Liver (tissue), 9 donors: ENCODE measurements around the gene ARHGEF10L. TPM values are rescaled to one million over a fixed set of nuclear protein-coding genes. Genes with fewer than 3 reads are reported as not detected.

Source experiments
- DNase-seq: peaks from one replicate; pipeline ENCODE4 v3.0.0-alpha.2; 2017; ENCODE audit warnings: low spot score
- H3K27ac ChIP-seq, 2 donors: one replicate each; pipeline ENCODE4 v1.7.0; 2013; ENCODE audit warnings: inconsistent platforms in 2 of 2, low read length in 2 of 2, control low read depth in 1 of 2, low read depth in 1 of 2, mild to moderate bottlenecking in 1 of 2
- H3K27me3 ChIP-seq, 4 donors: one replicate each; pipeline versions ENCODE4 v1.6.1 to v1.7.0; 2013; ENCODE audit warnings: low read length in 3 of 4, inconsistent platforms in 1 of 4, mild to moderate bottlenecking in 1 of 4, moderate library complexity in 1 of 4; ENCODE audit not compliant: control insufficient read depth in 4 of 4, insufficient read depth in 4 of 4
- H3K36me3 ChIP-seq, 4 donors: one replicate each; pipeline versions ENCODE4 v1.6.1 to v1.7.0; 2013; ENCODE audit warnings: low read length in 3 of 4, mild to moderate bottlenecking in 3 of 4, low read depth in 1 of 4, moderate library complexity in 1 of 4; ENCODE audit not compliant: control insufficient read depth in 4 of 4, insufficient read depth in 3 of 4
- H3K4me1 ChIP-seq, 4 donors: one replicate each; pipeline versions ENCODE4 v1.6.1 to v1.7.0; 2013; ENCODE audit warnings: low read length in 3 of 4, mild to moderate bottlenecking in 3 of 4, moderate library complexity in 1 of 4; ENCODE audit not compliant: control insufficient read depth in 4 of 4, insufficient read depth in 4 of 4
- H3K4me3 ChIP-seq, 3 donors: one replicate each; pipeline versions ENCODE4 v1.6.1 to v1.7.0; 2013; ENCODE audit warnings: low read length in 3 of 3, control low read depth in 1 of 3, low read depth in 1 of 3, mild to moderate bottlenecking in 1 of 3
- H3K9ac ChIP-seq, 2 donors: one replicate each; pipeline ENCODE4 v1.7.0; 2013; ENCODE audit warnings: low read length in 2 of 2, mild to moderate bottlenecking in 2 of 2, moderate library complexity in 2 of 2, control low read depth in 1 of 2, low read depth in 1 of 2
- H3K9me3 ChIP-seq, 4 donors: one replicate each; pipeline versions ENCODE4 v1.6.1 to v1.7.0; 2013; ENCODE audit warnings: low read length in 3 of 4; ENCODE audit not compliant: control insufficient read depth in 4 of 4
- CTCF ChIP-seq: fragments of 150-350 bp; IDR thresholded peaks from 2 replicates; pipeline ENCODE4 v1.5.1; 2017; ENCODE audit warnings: improper control_type of control experiment, low read depth, low read length; ENCODE audit not compliant: missing input control
- EGR1 ChIP-seq, 2 donors: IDR thresholded peaks; 2 replicates each; pipeline ENCODE4 v1.6.1; 2016 to 2018; ENCODE audit warnings: antibody characterized with exemption in 2 of 2, low read depth in 2 of 2
- FOXA1 ChIP-seq: IDR thresholded peaks from 2 replicates; pipeline ENCODE4 v1.6.1; 2016; ENCODE audit warnings: antibody characterized with exemption
- FOXA2 ChIP-seq: IDR thresholded peaks from 2 replicates; pipeline ENCODE4 v1.6.1; 2016; ENCODE audit warnings: antibody characterized with exemption
- GABPA ChIP-seq, 2 donors: IDR thresholded peaks in 1 of 2; conservative IDR thresholded peaks in 1 of 2; 2 replicates each; pipeline ENCODE4 v1.6.1; 2016; ENCODE audit warnings: antibody characterized with exemption in 2 of 2, mild to moderate bottlenecking in 1 of 2, moderate library complexity in 1 of 2
- HNF4A ChIP-seq, 2 donors: conservative IDR thresholded peaks; 2 replicates each; pipeline ENCODE4 v1.6.1; 2016; ENCODE audit warnings: antibody characterized with exemption in 2 of 2, mild to moderate bottlenecking in 2 of 2
- HNF4G ChIP-seq: IDR thresholded peaks from 2 replicates; pipeline ENCODE4 v1.6.1; 2016; ENCODE audit warnings: antibody characterized with exemption
- JUND ChIP-seq, 2 donors: IDR thresholded peaks; 2 replicates each; pipeline ENCODE4 v1.6.1; 2016; ENCODE audit warnings: antibody characterized with exemption in 2 of 2
- NR2F2 ChIP-seq: IDR thresholded peaks from 2 replicates; pipeline ENCODE4 v1.6.1; 2016; ENCODE audit warnings: antibody characterized with exemption
- RAD21 ChIP-seq, 2 donors: IDR thresholded peaks; 2 replicates each; pipeline ENCODE4 v1.6.1; 2016; ENCODE audit warnings: antibody characterized with exemption in 2 of 2, mild to moderate bottlenecking in 2 of 2
- REST ChIP-seq: IDR thresholded peaks from 2 replicates; pipeline ENCODE4 v1.6.1; 2016; ENCODE audit warnings: antibody characterized with exemption, mild to moderate bottlenecking
- RXRA ChIP-seq, 2 donors: IDR thresholded peaks; 2 replicates each; pipeline ENCODE4 v1.6.1; 2017 to 2018; ENCODE audit warnings: antibody characterized with exemption in 2 of 2, mild to moderate bottlenecking in 1 of 2
- SP1 ChIP-seq: IDR thresholded peaks from 2 replicates; pipeline ENCODE4 v1.6.1; 2018; ENCODE audit warnings: antibody characterized with exemption, mild to moderate bottlenecking
- TAF1 ChIP-seq: conservative IDR thresholded peaks from 2 replicates; pipeline ENCODE4 v1.6.1; 2016; ENCODE audit warnings: antibody characterized with exemption, mild to moderate bottlenecking
- YY1 ChIP-seq: IDR thresholded peaks from 2 replicates; pipeline ENCODE4 v1.6.1; 2016; ENCODE audit warnings: antibody characterized with exemption, mild to moderate bottlenecking
- ZBTB33 ChIP-seq: IDR thresholded peaks from 2 replicates; pipeline ENCODE4 v1.6.1; 2016; ENCODE audit warnings: antibody characterized with exemption
- WGBS: extraction: QIAGEN DNeasy Blood & Tissue Kit; methylation state at CpG from one replicate; pipeline ENCODE4 v1.1.7; 2013; 5-methylcytosine and 5-hydroxymethylcytosine counted together
- polyA plus RNA-seq, 2 donors: library from polyadenylated mRNA; stranded (reverse) in 1 of 2; unstranded in 1 of 2; fragments of 200-250 nt in 1 of 2; fragments of >200 nt in 1 of 2; fragmentation: Nextera tagmentation in 1 of 2; extraction: Ambion mirVana in 1 of 2; gene quantifications; one replicate each; pipeline versions ENCODE4 v1.2.1 to v1.2.3, GENCODE V29; 2013 to 2015
- total RNA-seq, 2 donors: library from RNA; depleted of rRNA; stranded (reverse); fragments of >200 nt; gene quantifications; one replicate each; pipeline ENCODE4 v1.2.3, GENCODE V29; 2014
- TF ChIP-seq, protein P1 (sequence below): IDR thresholded peaks from 2 replicates; pipeline ENCODE4 v1.6.1; 2016; ENCODE audit warnings: antibody characterized with exemption
- TF ChIP-seq, protein P2 (sequence below): IDR thresholded peaks from 2 replicates; pipeline ENCODE4 v1.6.1; 2016; ENCODE audit warnings: antibody characterized with exemption
- donor health status: healthy.
- donor health status: healthy.
- donor health status: healthy.
- donor health status: healthy.
- donor health status: healthy.

ARHGEF10L gene
- total and polyA plus RNA-seq, 4 donors = 26.3 to 169 (median 57.5) TPM

DNA sequence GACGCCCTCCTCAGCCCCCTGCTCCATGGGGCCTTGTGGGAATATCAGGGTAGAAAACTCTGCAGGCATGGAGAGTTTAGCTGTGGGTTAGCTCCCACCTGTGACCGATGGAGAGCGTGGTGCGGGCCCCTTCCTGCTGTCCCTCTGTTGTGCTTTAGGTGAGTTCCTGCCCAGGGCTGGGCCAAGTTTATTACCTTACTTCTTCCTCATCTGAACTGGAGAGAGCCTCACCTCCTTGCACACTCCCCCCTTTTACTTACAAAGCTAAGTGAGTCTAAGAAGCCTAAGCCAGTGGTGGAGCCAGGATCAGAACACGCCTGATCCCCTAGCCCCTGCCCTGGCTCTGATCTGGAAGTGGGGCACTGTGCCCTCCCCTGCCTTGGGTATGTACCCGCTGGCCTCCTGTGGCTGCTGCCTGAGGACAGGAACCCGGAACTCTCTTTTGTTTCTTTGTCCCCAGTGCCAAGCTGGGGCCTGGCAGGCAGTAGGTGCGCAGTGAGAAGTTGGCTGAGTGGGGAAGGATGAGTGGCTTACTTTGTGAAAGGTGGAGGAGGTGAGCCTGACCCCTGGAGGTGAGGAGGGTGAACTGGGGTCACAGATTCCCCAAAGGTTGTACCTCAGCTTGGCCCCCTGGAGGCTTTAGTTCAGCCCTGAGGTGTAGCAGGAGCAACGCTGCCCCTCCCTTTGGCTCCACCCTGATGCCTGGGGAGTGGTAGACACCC, 32.9 kb downstream of the ARHGEF10L start:
- DNase-seq = no peak
- Histone ChIP-seq H3K9me3 (no peaks in the 10 kb centered on the region), H3K36me3 (no peaks in the 10 kb centered on the region), H3K4me1 (peaks cover 7 to 33% (median 22%) of the 10 kb centered on the region in 4 donors), H3K27me3 (no peaks in the 10 kb centered on the region), H3K4me3 (no peak overlapping the region), H3K27ac (peak overlapping the region in 1 of 2 donors; percentile 24), H3K9ac (no peak overlapping the region)
- WGBS = 85% methylated on average over 9 of the region's 9 CpGs
- TF ChIP-seq JUND (IDR thresholded peaks at IDR 0.05) (no peak), RXRA (IDR thresholded peaks at IDR 0.05) (peak in 1 of 2 donors; percentile 12), RAD21 (IDR thresholded peaks at IDR 0.05) (peak in 1 of 2 donors; percentile 31), FOXA1 (no peak), NR2F2 (no peak)
- TF ChIP-seq, protein P1, sequence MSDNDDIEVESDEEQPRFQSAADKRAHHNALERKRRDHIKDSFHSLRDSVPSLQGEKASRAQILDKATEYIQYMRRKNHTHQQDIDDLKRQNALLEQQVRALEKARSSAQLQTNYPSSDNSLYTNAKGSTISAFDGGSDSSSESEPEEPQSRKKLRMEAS = no peak

- no peak for DNase-seq
- Histone ChIP-seq H3K9ac (no peak overlapping the region), H3K9me3 (no peaks in the 10 kb centered on the region), H3K27me3 (no peaks in the 10 kb centered on the region), H3K4me1 (peaks cover 12 to 41% (median 29%) of the 10 kb centered on the region in 4 donors), H3K36me3 (no peaks in the 10 kb centered on the region), H3K4me3 (no peak overlapping the region), H3K27ac (no peak overlapping the region)
- TF ChIP-seq HNF4G (no peak), FOXA1 (no peak), RAD21 (IDR thresholded peaks at IDR 0.05) (no peak), TAF1 (no peak), CTCF (no peak), YY1 (no peak), EGR1 (IDR thresholded peaks at IDR 0.05; ENCODE audit: low read depth in 2 of 2) (no peak), FOXA2 (no peak), NR2F2 (no peak), REST (no peak), SP1 (no peak), HNF4A (conservative IDR thresholded peaks at IDR 0.05) (no peak), ZBTB33 (no peak), RXRA (IDR thresholded peaks at IDR 0.05) (no peak), GABPA (IDR thresholded peaks at IDR 0.05 in 1 of 2, conservative IDR thresholded peaks at IDR 0.05 in 1 of 2) (no peak), JUND (IDR thresholded peaks at IDR 0.05) (no peak)
- TF ChIP-seq, protein P1 = no peak
- TF ChIP-seq, protein P2, sequence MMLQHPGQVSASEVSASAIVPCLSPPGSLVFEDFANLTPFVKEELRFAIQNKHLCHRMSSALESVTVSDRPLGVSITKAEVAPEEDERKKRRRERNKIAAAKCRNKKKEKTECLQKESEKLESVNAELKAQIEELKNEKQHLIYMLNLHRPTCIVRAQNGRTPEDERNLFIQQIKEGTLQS = no peak
- 60% methylated on average over 10 of the region's 10 CpGs for WGBS
Measured at GRCh38 chr1:17573518-17574041, 34.1 kb downstream of the ARHGEF10L start.
